Measurements from ENCODE around the gene CLPTM1L. TPM values are rescaled to one million over a fixed set of nuclear protein-coding genes. Genes with fewer than 3 reads are reported as not detected.
"Not testable (repeated sequence)": the region's sequence is repeated elsewhere in the genome, so short reads cannot be mapped to it uniquely, and the experiment has no call there.

The CLPTM1L gene
- total RNA-seq, 2 experiments from 2014 or later = 80.9 to 82.7 TPM

DNA sequence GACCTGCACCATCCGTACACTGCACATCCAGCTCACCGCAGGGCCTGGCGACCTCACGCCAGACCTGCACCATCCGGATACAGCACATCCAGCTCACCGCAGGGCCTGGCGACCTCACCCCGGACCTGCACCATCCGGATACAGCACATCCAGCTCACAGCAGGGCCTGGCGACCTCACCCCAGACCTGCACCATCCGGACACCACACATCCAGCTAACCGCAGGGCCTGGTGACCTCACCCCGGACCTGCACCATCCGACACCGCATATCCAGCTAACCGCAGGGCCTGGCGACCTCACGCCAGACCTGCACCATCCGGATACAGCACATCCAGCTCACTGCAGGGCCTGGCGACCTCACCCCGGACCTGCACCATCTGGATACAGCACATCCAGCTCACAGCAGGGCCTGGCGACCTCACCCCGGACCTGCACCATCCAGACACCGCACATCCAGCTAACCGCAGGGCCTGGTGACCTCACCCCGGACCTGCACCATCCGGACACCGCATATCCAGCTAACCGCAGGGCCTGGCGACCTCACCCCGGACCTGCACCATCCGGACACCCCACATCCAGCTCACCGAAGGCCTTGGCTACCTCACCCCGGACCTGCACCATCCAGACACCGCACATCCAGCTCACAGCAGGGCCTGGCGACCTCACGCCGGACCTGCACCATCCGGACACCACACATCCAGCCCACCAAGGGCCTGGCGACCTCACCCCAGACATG lies 61.7 kb downstream of the CLPTM1L start:
- POLR2A ChIA-PET; H3K9me3 Mint-ChIP-seq; H3K27ac Mint-ChIP-seq; H3K27me3 Mint-ChIP-seq; H3K4me3 Mint-ChIP-seq; H3K4me1 Mint-ChIP-seq; H3K36me3 Mint-ChIP-seq; ATAC-seq (ENCODE audit: low read depth): not testable (repeated sequence)
- peak; percentile 15 for DNase-seq

DNA sequence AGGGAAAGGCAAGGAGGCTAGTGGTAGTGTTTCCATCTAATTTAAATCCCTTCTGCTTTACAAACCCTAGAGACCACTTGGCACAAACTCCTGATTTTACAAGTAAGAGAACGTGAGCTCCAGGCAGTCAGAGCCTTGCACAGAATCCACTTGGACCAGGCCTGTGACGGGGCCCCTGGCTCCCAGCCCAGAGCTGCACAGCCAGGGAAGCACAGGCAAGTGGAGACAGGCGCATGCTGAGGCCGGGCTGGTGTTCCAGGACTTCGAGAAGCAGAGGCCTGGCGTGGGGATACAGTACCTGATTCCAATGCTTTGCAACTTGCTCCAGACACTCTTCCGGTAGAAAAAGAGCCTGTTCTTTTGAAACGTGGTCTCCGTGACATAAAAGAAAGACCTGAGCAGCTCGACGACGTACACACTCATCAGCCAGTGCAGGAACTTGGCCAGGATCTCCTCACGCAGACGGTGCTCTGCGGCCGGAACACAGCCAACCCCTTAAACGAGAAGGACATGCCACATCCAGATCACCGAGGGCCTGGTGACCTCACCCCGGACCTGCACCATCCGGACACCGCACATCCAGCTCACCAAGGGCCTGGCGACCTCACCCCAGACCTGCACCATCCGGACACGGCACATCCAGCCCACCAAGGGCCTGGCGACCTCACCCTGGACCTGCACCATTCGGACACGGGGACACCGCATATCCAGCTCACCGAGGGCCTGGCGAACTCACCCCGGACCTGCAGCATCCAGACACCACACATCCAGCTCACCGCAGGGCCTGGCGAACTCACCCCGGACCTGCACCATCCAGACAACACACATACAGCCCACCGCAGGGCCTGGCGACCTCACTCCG lies 62.5 kb downstream of the CLPTM1L start:
- H3K27ac Mint-ChIP-seq = no peak overlapping the region
- peaks cover 4% of the 10 kb centered on the region for H3K9me3 Mint-ChIP-seq
- peak; percentile 24 for DNase-seq
- H3K4me3 Mint-ChIP-seq = no peak overlapping the region
- POLR2A ChIA-PET = no interaction called here
- no peaks in the 10 kb centered on the region for H3K4me1 Mint-ChIP-seq
- H3K36me3 Mint-ChIP-seq = peaks cover 2% of the 10 kb centered on the region
- ATAC-seq (ENCODE audit: low read depth) = no peak
- H3K27me3 Mint-ChIP-seq = no peaks in the 10 kb centered on the region

DNA sequence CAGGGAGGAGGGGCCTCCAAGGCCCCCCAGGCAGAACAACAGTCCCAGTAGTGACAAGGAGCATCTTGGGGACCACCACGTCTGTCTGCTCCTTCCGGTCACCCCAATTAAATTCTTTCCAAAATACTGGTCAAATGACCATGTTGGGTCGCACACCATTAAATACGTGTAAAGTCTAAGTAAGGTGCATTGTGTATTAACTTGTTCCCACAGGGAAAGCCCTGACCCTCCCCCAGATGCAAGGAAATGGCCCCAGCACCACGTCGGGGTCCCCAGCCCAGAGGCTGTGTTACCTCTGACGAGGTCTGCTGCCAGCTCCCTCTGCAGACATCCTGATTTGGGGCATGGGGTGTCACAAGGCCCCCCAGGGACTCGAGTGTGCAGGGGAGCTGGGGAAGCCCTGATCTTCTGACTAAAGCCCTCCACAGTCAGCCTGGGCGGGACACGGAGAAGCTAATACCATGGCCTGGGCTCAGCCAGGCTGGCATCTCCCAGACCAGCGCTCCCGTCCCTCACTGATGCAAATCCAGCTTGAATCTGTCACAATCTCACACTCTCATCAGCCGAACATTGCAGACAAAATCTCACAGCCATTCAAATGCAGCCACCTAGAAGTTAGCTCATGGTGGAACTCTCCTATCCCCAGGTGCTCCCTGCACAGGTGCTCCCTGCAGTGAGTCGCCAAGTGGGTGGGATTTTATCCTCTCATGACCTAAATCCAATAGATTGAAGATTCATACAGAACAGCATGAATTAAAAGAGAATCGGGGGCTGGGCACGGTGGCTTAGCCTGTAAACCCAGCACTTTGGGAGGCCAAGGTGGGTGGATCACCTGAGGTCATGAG lies 63.6 kb downstream of the CLPTM1L start:
- peaks cover 4% of the 10 kb centered on the region for H3K9me3 Mint-ChIP-seq
- no peak overlapping the region for H3K4me3 Mint-ChIP-seq
- H3K36me3 Mint-ChIP-seq = peaks cover 2% of the 10 kb centered on the region
- H3K27me3 Mint-ChIP-seq = no peaks in the 10 kb centered on the region
- ATAC-seq (ENCODE audit: low read depth) = no peak
- POLR2A ChIA-PET = no interaction called here
- no peak for DNase-seq
- H3K27ac Mint-ChIP-seq = no peak overlapping the region
- no peaks in the 10 kb centered on the region for H3K4me1 Mint-ChIP-seq

DNA sequence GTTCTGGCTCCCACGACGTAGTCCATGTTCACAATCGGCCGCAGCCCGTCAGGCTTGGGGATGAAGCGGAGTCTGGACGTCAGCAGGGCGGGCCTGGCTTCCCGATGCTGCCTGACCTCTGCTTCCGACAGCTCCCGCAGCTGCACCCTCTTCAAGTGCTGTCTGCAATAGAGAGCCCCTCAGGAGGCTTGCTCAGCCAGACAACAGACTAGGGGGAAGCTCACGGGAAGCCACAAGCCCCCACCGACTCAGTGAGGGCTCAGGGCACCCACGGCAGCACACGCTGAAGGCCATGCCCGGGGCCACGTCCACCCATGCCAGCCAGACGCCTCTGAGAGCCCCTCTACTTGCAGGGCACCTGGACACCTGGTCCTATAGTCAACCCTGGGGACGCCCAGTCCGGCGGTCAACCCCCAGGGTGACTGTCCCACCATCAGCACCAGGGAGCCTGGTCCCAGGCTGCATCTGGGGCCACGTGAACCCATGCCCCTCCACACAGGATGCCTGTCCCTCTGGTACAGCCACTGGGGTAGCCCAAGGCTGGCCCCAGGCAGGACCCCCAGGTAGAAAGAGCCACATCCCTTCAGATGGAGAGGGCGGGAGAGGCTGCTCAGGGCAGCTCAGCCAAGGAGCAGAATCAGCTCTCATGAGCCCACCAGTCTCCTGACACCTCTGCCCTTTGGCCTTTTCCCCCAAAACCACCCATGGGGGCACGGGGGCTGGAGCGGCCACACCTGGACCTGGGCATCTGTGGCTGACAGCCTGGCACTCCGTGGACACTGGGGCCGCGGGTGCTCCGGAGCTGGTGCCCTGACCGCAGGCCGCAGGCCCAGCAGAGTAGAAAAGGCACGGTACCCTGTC lies 64.5 kb downstream of the CLPTM1L start:
- no peaks in the 10 kb centered on the region for H3K4me1 Mint-ChIP-seq
- ATAC-seq (ENCODE audit: low read depth) (no peak), DNase-seq (no peak)
- H3K4me3 Mint-ChIP-seq = no peak overlapping the region
- no peaks in the 10 kb centered on the region for H3K27me3 Mint-ChIP-seq
- POLR2A ChIA-PET = no interaction called here
- peaks cover 4% of the 10 kb centered on the region for H3K9me3 Mint-ChIP-seq
- H3K27ac Mint-ChIP-seq = no peak overlapping the region
- peaks cover 2% of the 10 kb centered on the region for H3K36me3 Mint-ChIP-seq

DNA sequence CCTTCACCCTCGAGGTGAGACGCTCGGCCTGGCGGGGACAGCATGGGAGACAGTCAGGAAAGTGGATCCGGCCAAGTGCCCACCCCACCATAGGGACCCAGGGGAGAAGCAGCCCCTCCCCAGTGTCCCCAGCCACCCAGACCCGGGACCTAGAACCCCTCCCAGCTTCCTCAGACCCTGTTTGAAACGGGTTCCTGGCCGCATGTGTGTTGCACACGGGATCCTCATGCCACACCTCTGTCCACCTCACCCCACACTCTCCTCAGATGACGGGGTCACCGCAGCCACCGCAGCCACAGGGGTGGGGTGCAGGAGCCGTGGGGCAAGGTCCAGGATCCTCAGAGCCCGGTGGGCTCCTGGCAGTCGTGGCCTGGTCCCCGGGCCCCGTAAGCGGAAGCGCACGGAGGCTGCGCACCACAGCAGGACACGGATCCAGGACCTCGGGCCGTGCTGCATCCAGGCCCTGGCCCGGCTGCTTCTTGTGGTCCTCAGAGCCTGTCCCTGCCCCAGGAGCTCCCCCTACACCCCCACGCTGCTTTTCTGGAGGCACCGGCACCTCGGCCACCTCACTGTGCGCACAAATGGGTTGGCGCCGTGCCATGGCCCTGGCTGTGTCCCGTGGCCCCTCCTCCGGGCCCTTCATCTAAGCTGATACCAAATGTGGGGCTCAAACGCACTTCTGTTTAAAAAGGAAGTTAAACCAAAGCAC lies 65.3 kb downstream of the CLPTM1L start:
- H3K4me3 Mint-ChIP-seq = no peak overlapping the region
- POLR2A ChIA-PET = no interaction called here
- no peak overlapping the region for H3K27ac Mint-ChIP-seq
- H3K4me1 Mint-ChIP-seq = no peaks in the 10 kb centered on the region
- H3K27me3 Mint-ChIP-seq = no peaks in the 10 kb centered on the region
- H3K9me3 Mint-ChIP-seq = peaks cover 6% of the 10 kb centered on the region
- H3K36me3 Mint-ChIP-seq = peaks cover 2% of the 10 kb centered on the region
- DNase-seq (no peak), ATAC-seq (ENCODE audit: low read depth) (no peak)

DNA sequence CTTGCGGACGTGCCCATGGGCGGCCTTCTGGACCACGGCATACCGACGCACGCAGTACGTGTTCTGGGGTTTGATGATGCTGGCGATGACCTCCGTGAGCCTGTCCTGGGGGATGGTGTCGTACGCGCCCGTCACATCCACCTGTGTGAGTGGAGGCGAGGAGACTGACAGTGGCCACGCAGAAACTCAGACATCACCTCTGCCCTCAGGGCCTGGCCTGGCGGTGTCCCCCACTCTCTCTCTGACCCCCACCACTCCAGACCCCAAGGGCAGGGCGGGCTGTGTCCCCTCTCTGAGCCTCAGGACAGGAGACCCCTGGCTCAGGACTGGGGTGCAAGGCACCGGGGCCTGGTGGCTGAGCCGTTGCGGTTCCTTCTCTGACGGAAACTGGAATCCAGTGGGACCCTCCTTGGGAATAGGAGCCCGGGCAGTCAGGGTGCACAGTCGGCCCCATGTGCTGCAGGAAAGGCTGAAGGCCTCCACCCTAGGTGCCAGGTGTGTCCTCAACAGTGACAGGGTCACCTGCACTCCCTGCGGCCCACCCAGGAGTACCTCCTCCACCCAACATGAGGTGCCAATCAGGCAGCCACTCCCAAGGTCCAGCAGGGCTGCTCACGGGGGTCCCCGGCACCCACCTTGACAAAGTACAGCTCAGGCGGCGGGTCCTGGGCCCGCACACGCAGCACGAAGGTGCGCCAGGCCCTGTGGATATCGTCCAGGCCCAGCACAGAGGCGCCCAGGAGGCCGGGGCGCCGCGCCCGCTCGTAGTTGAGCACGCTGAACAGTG lies 66.0 kb downstream of the CLPTM1L start:
- ATAC-seq (ENCODE audit: low read depth) (no peak), DNase-seq (no peak)
- Mint-ChIP-seq H3K36me3 (peaks cover 2% of the 10 kb centered on the region), H3K9me3 (peaks cover 6% of the 10 kb centered on the region), H3K4me1 (no peaks in the 10 kb centered on the region), H3K27ac (no peak overlapping the region), H3K27me3 (no peaks in the 10 kb centered on the region), H3K4me3 (no peak overlapping the region)
- POLR2A ChIA-PET = no interaction called here

DNA sequence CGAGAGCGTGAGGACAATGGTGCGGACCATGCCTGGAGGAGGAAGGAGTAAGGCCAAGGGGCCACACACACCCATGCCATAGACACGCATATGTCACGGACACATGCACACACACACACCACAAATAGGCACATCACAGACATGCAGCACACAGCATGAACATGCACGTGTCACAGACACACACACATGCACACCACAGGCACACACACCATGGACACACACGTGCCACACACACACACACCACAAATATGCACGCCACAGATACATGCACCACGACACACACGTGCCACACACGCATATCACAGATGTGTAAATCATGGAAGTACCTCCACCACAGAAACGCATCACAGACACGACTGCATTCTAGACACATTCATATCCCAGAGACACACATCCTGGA lies 66.7 kb downstream of the CLPTM1L start:
- no peak overlapping the region for H3K27ac Mint-ChIP-seq
- ATAC-seq (ENCODE audit: low read depth) (no peak), DNase-seq (no peak)
- POLR2A ChIA-PET = no interaction called here
- no peaks in the 10 kb centered on the region for H3K4me1 Mint-ChIP-seq
- H3K27me3 Mint-ChIP-seq = no peaks in the 10 kb centered on the region
- no peak overlapping the region for H3K4me3 Mint-ChIP-seq
- H3K36me3 Mint-ChIP-seq = peaks cover 2% of the 10 kb centered on the region
- peaks cover 7% of the 10 kb centered on the region for H3K9me3 Mint-ChIP-seq

DNA sequence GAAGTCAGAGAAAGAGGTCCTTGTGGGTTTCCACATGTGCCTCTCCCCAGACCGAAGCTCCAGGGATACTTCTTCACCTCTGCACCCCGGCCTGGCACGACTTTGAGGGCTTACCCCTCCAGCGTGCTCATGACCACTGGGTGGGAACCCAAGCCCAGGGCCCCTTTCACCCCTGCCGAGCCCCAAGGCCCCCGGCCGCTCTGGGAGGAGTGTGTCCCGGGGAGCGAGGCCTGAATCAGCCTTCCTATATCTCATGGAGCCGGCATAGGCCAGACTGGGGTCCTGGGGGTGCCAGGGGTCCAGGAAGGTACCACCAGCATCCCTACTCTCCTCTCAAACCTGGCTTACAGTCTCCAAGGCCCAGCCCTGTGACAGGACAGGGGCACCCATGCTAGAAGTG lies 67.1 kb downstream of the CLPTM1L start:
- POLR2A ChIA-PET = no interaction called here
- no peak overlapping the region for H3K27ac Mint-ChIP-seq
- H3K4me1 Mint-ChIP-seq = no peaks in the 10 kb centered on the region
- peaks cover 7% of the 10 kb centered on the region for H3K9me3 Mint-ChIP-seq
- no peak overlapping the region for H3K4me3 Mint-ChIP-seq
- peaks cover 2% of the 10 kb centered on the region for H3K36me3 Mint-ChIP-seq
- H3K27me3 Mint-ChIP-seq = no peaks in the 10 kb centered on the region
- ATAC-seq (ENCODE audit: low read depth) (no peak), DNase-seq (no peak)

DNA sequence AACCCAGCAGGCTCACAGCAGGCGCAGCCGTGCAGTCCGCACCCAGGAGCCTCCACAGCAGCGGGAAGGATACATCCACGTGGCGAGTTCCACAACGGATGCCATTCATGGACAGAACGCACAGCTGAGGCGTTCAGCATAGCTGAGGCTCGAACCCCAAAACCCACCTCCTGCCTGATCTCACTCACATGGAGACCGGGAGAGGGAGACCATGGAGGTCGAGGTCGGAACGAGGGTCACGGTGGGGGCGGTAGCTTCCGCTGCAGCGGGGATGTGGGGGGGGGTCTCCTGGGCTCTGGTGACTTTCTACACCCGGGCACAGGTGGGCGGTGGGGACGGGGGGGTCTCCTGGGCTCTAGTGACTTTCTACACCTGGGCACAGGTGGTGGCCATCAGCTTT lies 67.6 kb downstream of the CLPTM1L start:
- DNase-seq = no peak
- H3K27ac Mint-ChIP-seq = no peak overlapping the region

DNA sequence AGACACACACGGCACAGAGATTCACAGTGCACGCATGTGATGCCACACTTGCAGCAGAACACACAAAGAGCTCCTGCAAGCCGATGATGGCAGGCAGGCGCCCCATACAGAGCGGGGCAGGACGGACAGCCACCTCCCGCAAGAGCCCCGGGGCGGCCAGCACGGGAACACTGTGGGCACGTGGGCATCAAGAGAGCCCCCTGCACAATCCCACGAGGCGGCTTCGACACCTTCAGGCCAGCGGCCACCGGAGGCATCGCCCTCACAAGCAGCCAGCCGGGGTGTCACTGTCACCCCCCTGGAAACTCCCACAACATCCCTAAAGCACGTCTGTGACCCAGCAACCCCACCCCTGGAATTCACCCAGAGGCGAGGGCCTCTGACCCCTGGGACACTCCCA lies 68.0 kb downstream of the CLPTM1L start:
- DNase-seq (no peak), ATAC-seq (ENCODE audit: low read depth) (no peak)
- no peak overlapping the region for H3K4me3 Mint-ChIP-seq
- H3K27ac Mint-ChIP-seq = no peak overlapping the region
- H3K9me3 Mint-ChIP-seq = peaks cover 7% of the 10 kb centered on the region
- H3K36me3 Mint-ChIP-seq = peaks cover 2% of the 10 kb centered on the region
- POLR2A ChIA-PET = no interaction called here
- no peaks in the 10 kb centered on the region for H3K4me1 Mint-ChIP-seq
- no peaks in the 10 kb centered on the region for H3K27me3 Mint-ChIP-seq

More for the DNA sequence above, 67.6 kb downstream of the CLPTM1L start:
- Mint-ChIP-seq H3K36me3 (peaks cover 2% of the 10 kb centered on the region), H3K9me3 (peaks cover 7% of the 10 kb centered on the region), H3K27me3 (no peaks in the 10 kb centered on the region), H3K4me1 (no peaks in the 10 kb centered on the region), H3K4me3 (no peak overlapping the region)
- no peak for ATAC-seq (ENCODE audit: low read depth)
- POLR2A ChIA-PET = no interaction called here

DNA sequence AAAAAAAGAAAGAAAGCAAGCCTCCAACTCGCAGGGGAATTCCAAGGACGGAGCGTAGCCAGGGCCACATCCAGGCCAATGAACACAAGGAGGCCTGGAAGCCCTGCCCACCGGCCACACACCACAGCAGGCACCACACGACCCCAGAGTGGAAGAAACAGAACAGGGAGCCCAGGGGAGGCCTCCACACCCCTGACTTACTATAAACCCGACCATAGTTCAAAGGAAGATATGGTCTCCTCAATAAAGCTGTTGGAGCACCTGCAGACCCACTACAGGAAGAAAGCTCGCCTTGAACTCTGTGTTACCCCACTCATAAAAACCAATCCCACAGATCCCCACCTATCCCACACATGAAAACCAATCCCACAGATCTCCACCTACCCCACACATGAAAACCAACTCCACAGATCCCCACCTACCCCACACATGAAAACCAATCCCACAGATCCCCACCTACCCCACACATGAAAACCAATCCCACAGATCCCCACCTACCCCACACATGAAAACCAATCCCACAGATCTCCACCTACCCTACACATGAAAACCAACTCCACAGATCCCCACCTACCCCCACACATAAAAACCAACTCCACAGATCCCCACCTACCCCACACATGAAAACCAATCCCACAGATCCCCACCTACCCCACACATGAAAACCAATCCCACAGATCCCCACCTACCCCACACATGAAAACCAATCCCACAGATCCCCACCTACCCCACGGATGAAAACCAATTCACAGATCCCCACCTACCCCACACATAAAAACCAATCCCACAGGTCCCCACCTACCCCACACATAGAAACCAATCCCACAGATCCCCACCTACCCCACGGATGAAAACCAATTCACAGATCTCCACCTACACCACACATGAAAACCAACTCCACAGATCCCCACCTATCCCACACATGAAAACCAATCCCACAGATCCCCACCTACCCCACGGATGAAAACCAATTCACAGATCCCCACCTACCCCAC lies 69.2 kb downstream of the CLPTM1L start:
- H3K27ac Mint-ChIP-seq; H3K4me1 Mint-ChIP-seq; H3K36me3 Mint-ChIP-seq; ATAC-seq (ENCODE audit: low read depth); POLR2A ChIA-PET; DNase-seq; H3K4me3 Mint-ChIP-seq; H3K9me3 Mint-ChIP-seq; H3K27me3 Mint-ChIP-seq: not testable (repeated sequence)
